22Rv1 (cell line): ENCODE measurements around the gene BTN2A1.

Experiments
- CTCF ChIP-seq: fragments of 450-650 bp; IDR thresholded peaks from 2 replicates; pipeline ENCODE4 v1.5.1; 2017; ENCODE audit warnings: mild to moderate bottlenecking
- ZFX ChIP-seq: fragments of 450-650 bp; IDR thresholded peaks from 2 replicates; pipeline ENCODE4 v1.6.1; 2017; ENCODE audit warnings: antibody characterized with exemption, borderline replicate concordance

- no peak for TF ChIP-seq CTCF
- TF ChIP-seq ZFX, result no peak
These were observed 2.3 kb upstream of the BTN2A1 start for GRCh38 chr6:26455357-26455970.
